ENCODE results near the gene FCGR3A. TPM values are rescaled to one million over a fixed set of nuclear protein-coding genes. Genes with fewer than 3 reads are reported as not detected.
A peak's percentile ranks its signal among the peaks of the same experiment; 100 is the strongest.

The FCGR3A gene
- total RNA-seq, 1 donor from 2014 or later, result 112 TPM

DNA sequence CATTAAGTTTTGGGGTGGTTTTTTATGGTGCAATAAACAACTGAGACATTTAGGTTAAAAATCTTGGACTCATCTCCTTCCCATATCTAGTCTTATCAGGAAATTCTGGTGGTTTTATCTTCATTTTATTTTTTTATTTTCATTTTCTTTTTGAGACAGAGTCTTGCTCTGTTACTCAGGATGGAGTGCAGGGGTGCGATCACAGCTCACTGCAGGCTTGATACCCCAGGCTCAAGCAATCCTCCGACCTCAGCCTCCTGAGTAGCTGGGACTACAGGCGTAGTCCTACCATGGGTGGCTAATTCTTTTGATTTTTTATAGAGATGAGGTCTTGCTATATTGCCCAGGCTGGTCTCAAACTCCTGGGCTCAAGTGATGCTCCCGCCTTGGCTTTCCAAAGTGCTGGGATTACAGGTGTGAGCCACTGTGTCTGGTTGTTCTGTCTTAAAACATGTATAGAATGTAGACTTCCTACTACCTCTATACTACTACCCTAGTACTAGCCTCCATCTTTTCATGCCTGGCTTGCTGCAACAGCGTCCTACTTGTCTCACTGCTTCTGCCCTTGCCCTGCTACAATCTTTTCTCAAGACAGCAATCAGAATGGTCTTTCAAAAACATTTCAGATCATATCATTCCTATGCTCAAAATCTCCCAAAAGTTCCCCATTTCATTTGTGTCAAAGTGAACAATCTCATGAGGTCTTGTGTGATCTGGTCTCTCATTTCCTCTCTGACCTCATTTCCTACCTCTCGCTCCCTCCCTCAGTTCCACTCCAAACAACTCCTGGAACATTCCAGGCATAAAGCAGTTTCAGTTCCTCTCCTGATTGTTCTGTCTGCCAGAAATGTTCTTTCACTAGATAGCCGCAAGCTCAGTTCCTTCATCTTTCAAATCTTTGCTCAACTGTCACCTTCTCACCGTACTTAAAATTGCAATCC, 50.2 kb downstream of the FCGR3A start:
- H3K36me3 ChIP-seq, result no peaks in the 10 kb centered on the region
- H3K27ac ChIP-seq, result peak overlapping the region; percentile 72
- H3K4me1 ChIP-seq, result peaks cover 14% of the 10 kb centered on the region
- DNase-seq (no peak), ATAC-seq (peak; percentile 94)
- TF ChIP-seq, protein P1, sequence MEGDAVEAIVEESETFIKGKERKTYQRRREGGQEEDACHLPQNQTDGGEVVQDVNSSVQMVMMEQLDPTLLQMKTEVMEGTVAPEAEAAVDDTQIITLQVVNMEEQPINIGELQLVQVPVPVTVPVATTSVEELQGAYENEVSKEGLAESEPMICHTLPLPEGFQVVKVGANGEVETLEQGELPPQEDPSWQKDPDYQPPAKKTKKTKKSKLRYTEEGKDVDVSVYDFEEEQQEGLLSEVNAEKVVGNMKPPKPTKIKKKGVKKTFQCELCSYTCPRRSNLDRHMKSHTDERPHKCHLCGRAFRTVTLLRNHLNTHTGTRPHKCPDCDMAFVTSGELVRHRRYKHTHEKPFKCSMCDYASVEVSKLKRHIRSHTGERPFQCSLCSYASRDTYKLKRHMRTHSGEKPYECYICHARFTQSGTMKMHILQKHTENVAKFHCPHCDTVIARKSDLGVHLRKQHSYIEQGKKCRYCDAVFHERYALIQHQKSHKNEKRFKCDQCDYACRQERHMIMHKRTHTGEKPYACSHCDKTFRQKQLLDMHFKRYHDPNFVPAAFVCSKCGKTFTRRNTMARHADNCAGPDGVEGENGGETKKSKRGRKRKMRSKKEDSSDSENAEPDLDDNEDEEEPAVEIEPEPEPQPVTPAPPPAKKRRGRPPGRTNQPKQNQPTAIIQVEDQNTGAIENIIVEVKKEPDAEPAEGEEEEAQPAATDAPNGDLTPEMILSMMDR (IDR thresholded peaks at IDR 0.05), result no peak
- intact Hi-C loops (cut with DNase I), result no loop called here
- no peaks in the 10 kb centered on the region for H3K27me3 ChIP-seq
- no peaks in the 10 kb centered on the region for H3K9me3 ChIP-seq
- no peak overlapping the region for H3K4me3 ChIP-seq

DNA sequence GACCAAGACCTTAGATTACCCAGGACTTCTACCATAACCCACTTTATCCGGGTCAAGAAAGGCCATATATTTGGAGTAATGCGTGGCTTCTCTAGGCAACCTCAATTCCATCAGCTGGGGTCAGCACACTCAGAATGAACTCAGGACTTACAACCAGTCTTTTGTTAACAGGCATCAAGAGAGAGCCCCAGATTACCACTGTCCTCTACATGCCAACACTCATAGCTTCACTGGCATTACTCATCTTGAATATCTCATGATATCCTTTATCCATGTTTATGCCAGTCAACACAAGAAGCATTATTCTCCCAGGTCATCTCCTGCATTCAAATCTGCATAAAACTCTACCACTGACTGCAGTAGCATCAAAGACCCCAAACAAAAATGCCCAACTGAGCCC, 51.0 kb downstream of the FCGR3A start:
- Histone ChIP-seq H3K27ac (no peak overlapping the region), H3K27me3 (no peaks in the 10 kb centered on the region), H3K4me3 (no peak overlapping the region), H3K36me3 (no peaks in the 10 kb centered on the region), H3K9me3 (no peaks in the 10 kb centered on the region), H3K4me1 (peaks cover 14% of the 10 kb centered on the region)
- ATAC-seq (no peak), DNase-seq (no peak)
- TF ChIP-seq, protein P1 (IDR thresholded peaks at IDR 0.05), result no peak
- intact Hi-C loops (cut with DNase I), result no loop called here

DNA sequence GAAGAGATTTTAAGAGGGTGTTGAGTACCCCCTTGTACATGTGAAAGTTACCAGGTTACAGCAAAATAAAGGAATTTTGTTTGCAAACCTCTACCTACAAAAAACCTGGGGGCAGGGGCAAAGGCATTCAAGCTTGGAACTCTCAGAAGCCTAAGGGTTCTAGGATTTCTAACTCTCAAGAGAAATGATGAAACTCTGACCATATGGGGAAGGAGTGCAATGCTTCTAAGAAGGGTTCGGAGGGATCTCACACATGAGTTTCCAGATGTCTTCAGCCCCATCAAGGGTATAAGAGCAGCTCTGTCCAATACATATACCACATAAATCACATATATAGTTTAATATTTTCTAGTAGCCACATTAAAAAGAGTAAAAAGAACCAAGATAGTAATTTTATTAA, 51.7 kb downstream of the FCGR3A start:
- ATAC-seq (no peak), DNase-seq (no peak)
- Histone ChIP-seq H3K4me1 (peaks cover 14% of the 10 kb centered on the region), H3K36me3 (no peaks in the 10 kb centered on the region), H3K9me3 (no peaks in the 10 kb centered on the region), H3K27me3 (no peaks in the 10 kb centered on the region), H3K4me3 (no peak overlapping the region), H3K27ac (no peak overlapping the region)
- TF ChIP-seq, protein P1 (IDR thresholded peaks at IDR 0.05), result no peak
- intact Hi-C loops (cut with DNase I), result no loop called here

DNA sequence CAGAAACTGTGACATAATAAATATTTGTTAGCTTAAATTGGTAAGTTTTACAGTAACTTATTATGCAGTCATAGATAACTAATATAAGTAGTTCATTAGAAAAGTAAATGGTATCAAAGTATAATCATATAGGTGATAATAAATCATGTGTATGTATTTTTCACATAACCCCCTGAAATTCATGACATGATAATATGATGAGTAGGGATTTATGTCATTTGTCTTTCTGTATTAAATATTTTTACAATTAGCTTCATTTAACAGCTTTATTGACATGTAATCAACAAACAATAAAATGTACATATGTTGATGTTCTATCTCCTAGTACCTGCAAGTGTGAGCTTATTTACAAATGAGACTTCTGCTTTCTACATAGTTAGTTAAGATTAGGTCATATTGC, 54.1 kb downstream of the FCGR3A start:
- Histone ChIP-seq H3K9me3 (no peaks in the 10 kb centered on the region), H3K36me3 (no peaks in the 10 kb centered on the region), H3K4me3 (no peak overlapping the region), H3K27me3 (peaks cover 4% of the 10 kb centered on the region), H3K27ac (no peak overlapping the region), H3K4me1 (peaks cover 10% of the 10 kb centered on the region)
- no peak for ATAC-seq
- TF ChIP-seq, protein P1 (IDR thresholded peaks at IDR 0.05), result no peak
- no peak for DNase-seq
- intact Hi-C loops (cut with DNase I), result no loop called here

DNA sequence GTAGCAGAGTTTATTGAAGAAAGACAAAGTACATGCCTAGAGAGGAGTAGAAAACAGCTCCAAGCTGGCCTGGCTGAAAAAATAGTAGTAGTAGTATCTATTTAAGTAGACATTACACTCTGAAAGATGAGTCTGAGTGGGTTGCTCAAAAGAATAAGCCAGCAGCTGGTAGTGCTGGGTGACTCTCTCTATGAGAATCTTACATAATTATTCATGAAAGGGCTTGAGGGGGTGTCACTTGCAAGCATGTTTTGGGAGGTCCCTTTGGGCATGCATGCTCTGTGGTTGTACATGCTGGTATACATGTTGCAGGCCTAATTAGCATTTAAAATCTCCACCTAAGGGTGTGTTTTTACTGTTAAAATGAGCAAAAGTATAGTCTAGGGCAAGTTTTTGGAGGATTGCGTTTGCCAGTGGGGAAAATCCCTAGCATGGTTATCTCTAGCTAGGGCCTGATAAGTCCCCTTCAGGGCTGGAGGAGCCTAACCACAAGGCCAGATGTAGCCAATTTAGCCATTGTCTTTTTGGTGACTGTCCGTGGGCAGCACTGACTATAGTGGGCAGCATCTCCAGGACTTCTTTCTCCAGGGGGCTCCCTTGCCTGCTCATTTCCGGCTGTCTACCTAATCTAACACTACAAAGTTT, 55.4 kb downstream of the FCGR3A start:
- Histone ChIP-seq H3K9me3 (no peaks in the 10 kb centered on the region), H3K27me3 (peaks cover 4% of the 10 kb centered on the region), H3K4me1 (peaks cover 2% of the 10 kb centered on the region), H3K36me3 (no peaks in the 10 kb centered on the region), H3K27ac (no peak overlapping the region), H3K4me3 (no peak overlapping the region)
- intact Hi-C loops (cut with DNase I), result no loop called here
- DNase-seq, result no peak
- no peak for ATAC-seq
- TF ChIP-seq, protein P1 (IDR thresholded peaks at IDR 0.05), result no peak
